NB4 (cell line): ENCODE results near the gene UGT1A5.

Source experiments
- DNase-seq: peaks from one replicate; pipeline ENCODE4 v3.0.0; 2010; ENCODE audit warnings: low read depth
- H3K4me3 ChIP-seq: one replicate; pipeline ENCODE4 v1.5.1; 2011; ENCODE audit warnings: mild to moderate bottlenecking, low read depth, low read length, moderate library complexity
- MYC ChIP-seq: IDR thresholded peaks from 2 replicates; pipeline ENCODE4 v1.6.1; 2011; ENCODE audit warnings: low read depth, low read length
- POLR2A ChIP-seq: IDR thresholded peaks from 2 replicates; pipeline ENCODE4 v1.6.1; 2011; ENCODE audit warnings: mild to moderate bottlenecking; ENCODE audit not compliant: insufficient read length; ENCODE audit errors: extremely low read depth
- TF ChIP-seq, protein P1 (sequence below): IDR thresholded peaks from 2 replicates; pipeline ENCODE4 v1.6.1; 2011; ENCODE audit warnings: low read depth, low read length
- TF ChIP-seq, protein P2 (sequence below): IDR thresholded peaks from one replicate; pipeline ENCODE4 v1.5.1; 2012; ENCODE audit warnings: low read depth, low read length

UGT1A5 gene

DNA sequence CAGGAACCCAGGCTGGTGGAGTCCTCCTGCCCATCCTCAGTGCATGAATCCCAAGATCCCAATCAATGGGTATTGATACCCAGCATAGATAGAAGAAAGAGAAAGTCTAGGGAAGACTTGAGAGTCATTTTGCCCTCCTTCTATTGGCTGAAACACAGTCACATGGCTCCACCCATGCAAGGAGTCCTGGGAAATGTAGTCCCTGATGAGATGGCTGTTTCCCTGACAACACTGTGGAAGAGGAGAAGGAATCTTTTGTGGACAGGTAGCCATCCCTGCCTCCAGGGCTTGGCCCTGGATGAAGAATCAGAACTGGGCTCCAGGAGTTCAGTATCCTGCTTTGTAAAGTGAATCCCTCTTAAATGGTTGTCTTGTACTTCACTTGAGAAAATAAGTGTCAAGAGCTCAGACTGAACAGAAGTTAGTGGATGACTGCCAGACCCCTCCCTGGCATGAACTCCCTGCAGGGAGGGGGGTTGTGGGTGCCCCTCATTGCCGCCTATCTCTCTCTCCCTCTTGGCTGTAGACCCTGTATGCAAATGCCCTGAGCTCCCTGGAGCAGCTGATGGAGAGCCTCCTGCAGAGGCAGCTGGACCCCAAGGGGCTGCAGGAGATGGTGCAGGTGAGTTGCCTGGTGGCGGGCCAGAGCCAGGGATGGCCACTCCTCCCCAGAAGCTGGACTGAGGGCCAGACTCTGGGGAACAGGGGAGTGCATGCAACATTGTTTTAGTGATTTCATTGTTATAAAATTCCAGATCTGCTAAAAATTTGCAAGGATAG lies 101.5 kb downstream of the UGT1A5 start:
- no peak for DNase-seq
- no peak overlapping the region for H3K4me3 ChIP-seq
- TF ChIP-seq, protein P1, sequence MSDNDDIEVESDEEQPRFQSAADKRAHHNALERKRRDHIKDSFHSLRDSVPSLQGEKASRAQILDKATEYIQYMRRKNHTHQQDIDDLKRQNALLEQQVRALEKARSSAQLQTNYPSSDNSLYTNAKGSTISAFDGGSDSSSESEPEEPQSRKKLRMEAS, result no peak
- TF ChIP-seq POLR2A, result no peak
- TF ChIP-seq, protein P2, sequence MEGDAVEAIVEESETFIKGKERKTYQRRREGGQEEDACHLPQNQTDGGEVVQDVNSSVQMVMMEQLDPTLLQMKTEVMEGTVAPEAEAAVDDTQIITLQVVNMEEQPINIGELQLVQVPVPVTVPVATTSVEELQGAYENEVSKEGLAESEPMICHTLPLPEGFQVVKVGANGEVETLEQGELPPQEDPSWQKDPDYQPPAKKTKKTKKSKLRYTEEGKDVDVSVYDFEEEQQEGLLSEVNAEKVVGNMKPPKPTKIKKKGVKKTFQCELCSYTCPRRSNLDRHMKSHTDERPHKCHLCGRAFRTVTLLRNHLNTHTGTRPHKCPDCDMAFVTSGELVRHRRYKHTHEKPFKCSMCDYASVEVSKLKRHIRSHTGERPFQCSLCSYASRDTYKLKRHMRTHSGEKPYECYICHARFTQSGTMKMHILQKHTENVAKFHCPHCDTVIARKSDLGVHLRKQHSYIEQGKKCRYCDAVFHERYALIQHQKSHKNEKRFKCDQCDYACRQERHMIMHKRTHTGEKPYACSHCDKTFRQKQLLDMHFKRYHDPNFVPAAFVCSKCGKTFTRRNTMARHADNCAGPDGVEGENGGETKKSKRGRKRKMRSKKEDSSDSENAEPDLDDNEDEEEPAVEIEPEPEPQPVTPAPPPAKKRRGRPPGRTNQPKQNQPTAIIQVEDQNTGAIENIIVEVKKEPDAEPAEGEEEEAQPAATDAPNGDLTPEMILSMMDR, result no peak
- TF ChIP-seq MYC, result no peak

DNA sequence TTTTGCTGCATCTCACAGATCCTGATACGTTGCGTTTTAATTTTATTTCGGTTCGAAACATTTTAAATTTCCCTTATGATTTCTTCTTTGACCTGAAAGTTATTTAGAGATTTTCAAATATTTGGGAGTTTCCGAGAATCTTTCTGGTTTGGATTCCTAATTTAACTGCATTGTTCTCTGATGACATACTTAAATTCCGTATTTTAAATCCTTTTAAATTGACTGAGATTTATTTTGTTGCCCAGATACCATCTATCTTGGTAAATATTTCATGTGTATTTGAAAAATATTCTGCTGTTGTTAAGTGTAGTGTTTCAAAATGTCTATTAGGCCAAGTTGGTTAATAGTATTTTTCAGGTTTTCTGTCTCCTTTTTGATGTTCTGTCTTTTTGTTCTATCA lies 103.2 kb downstream of the UGT1A5 start:
- no peak for DNase-seq
- no peak overlapping the region for H3K4me3 ChIP-seq
- TF ChIP-seq, protein P1, result no peak
- TF ChIP-seq, protein P2, result no peak
- TF ChIP-seq POLR2A (no peak), MYC (no peak)

DNA sequence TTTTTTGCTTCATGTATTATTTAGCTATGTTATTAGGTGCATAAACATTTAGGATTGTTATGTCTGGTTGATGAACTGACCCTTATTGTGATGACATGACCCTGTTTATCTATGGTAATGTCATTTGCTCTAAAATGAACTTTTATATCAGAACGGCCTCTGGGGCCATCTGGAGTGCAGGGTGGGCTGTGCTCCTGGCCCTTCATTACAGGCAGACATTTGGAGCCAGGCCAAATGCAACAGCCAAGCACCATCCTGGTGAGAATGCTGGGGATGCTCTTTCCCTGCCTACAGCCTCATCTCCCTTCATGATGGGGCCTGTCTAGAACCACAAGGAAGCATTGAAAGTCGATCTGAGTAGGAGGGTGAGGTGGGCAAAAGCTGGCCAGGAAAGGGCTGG lies 103.6 kb downstream of the UGT1A5 start:
- no peak for DNase-seq
- no peak overlapping the region for H3K4me3 ChIP-seq
- TF ChIP-seq, protein P1, result no peak
- no peak for TF ChIP-seq POLR2A
- TF ChIP-seq MYC, result no peak
- TF ChIP-seq, protein P2, result no peak

DNA sequence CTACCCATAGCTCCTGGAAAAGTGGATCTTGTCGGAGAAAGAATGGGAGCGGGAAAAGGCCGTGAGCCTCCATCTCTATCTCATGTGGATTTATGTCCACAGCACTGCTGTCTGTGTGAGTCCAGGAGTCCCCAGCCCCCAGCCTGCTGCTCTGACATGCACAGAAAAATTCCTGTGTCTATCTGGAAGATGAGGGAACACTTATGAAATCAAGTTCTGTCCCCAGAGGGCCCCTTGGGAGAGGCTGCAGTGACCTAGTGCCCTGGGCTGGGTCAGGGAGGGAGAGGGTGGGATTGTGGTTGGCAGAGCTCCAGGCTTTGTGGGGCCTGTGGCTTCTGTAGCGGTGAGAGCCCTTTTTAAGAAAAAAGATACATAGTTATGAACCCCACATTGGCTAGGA lies 104.1 kb downstream of the UGT1A5 start:
- H3K4me3 ChIP-seq, result no peak overlapping the region
- no peak for DNase-seq
- TF ChIP-seq MYC, result no peak
- no peak for TF ChIP-seq POLR2A
- TF ChIP-seq, protein P2, result no peak
- TF ChIP-seq, protein P1, result no peak

DNA sequence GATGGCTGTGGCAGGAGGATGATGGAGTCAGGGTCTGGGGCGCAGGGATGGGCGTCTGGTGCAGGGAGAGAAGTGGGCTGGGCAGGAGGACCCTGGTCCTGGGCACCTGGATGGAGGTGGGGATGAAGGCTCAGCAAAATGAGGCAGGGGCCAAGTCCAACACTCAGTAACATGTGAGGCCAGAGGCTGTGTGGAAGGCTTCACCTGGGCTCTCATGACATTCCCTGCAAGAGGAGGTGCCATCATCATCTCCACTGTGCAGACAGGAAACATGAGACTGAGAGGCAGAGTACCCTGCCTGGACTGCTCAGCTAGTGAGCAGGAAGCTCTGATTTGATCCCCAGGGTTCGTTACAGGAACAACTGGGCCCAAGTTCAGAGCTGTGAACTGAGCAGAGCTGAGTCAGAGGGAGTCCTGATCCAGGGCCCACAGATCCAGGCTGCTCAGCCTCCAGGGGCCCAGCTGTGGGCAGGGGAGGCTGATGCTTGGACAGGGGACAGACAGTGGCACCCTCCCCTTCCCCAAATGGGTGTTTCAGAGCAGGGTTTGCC lies 104.7 kb downstream of the UGT1A5 start:
- no peak overlapping the region for H3K4me3 ChIP-seq
- DNase-seq, result no peak
- TF ChIP-seq, protein P2, result no peak
- TF ChIP-seq, protein P1, result no peak
- TF ChIP-seq MYC, result no peak
- no peak for TF ChIP-seq POLR2A
